B cell (primary cell): Measurements from ENCODE around the gene A1BG.

Experiments
- CTCF ChIP-seq: fragments of 200-600 bp; IDR thresholded peaks from one replicate; pipeline ENCODE4 v1.8.0; 2022; ENCODE audit warnings: antibody characterized with exemption, mild to moderate bottlenecking
- EZH2 ChIP-seq: IDR thresholded peaks from 2 replicates; pipeline ENCODE4 v1.6.1; 2012; ENCODE audit warnings: borderline replicate concordance, low read depth, mild to moderate bottlenecking, moderate library complexity, low read length; ENCODE audit not compliant: insufficient read depth, poor library complexity, severe bottlenecking

- no peak for TF ChIP-seq CTCF
- TF ChIP-seq EZH2 = no peak
Observed at GRCh38 chr19:58338825-58339558, 14.3 kb downstream of the A1BG start.
